A549 (cell line): ENCODE results near the gene SELENOV. TPM values are rescaled to one million over a fixed set of nuclear protein-coding genes. Genes with fewer than 3 reads are reported as not detected.
A peak's percentile ranks its signal among the peaks of the same experiment; 100 is the strongest.

ENCODE experiments used
- ATAC-seq, 2 experiments: fragments of 200-7000 bp in 1 of 2; fragments of >200 bp in 1 of 2; cut with Nextera tagmentation in 1 of 2; cut with Tn5 transposase in 1 of 2; 3 replicates each; pipeline versions ENCODE4 v1.8.0 to v1.9.1; 2018 to 2020; ENCODE audit warnings: mild to moderate bottlenecking in 1 of 2, moderate library complexity in 1 of 2
- CTCF ChIA-PET: fragments of 300-600 bp; sonication (Branson Sonifier 250); formaldehyde crosslinking; extraction: SDS; loops from one replicate; lab custom pipeline; 2021; ENCODE audit warnings: antibody characterized with exemption, inconsistent platforms; lab: Yijun Ruan, JAX
- POLR2A ChIA-PET: fragments of 350-600 bp; formaldehyde crosslinking; extraction: SDS; loops from one replicate; lab custom pipeline; 2021; ENCODE audit warnings: antibody characterized with exemption, inconsistent platforms; lab: Yijun Ruan, JAX
- DNase-seq, 2 experiments: peaks; one replicate each; pipeline versions ENCODE4 v3.0.0 to v3.0.0-alpha.2; 2011 to 2016; ENCODE audit warnings: low read depth in 1 of 2, low spot score in 1 of 2
- FAIRE-seq: peaks from 2 replicates; lab custom pipeline; 2011; peaks lifted over from hg19 to GRCh38; lab: Jason Lieb, UNC
- H3K27ac ChIP-seq, 2 experiments: fragments of >200 bp; sonication (Bioruptor Twin); formaldehyde crosslinking; 3 replicates each; pipeline ENCODE4 v1.5.1; 2016 to 2017
- H3K4me1 ChIP-seq: fragments of >200 bp; sonication (Bioruptor Twin); formaldehyde crosslinking; 3 replicates; pipeline ENCODE4 v1.6.1; 2016
- H3K4me2 ChIP-seq: fragments of >200 bp; sonication (Bioruptor Twin); formaldehyde crosslinking; 3 replicates; pipeline ENCODE4 v1.6.1; 2016
- H3K4me3 ChIP-seq: fragments of >200 bp; sonication (Bioruptor Twin); formaldehyde crosslinking; 3 replicates; pipeline ENCODE4 v1.5.1; 2016
- H3K9me3 ChIP-seq: fragments of >200 bp; sonication (Bioruptor Twin); formaldehyde crosslinking; 3 replicates; pipeline ENCODE4 v1.6.1; 2016
- CBX2 ChIP-seq: fragments of 200-600 bp; sonication (generic); IDR thresholded peaks from 2 replicates; pipeline ENCODE4 v1.6.1; 2016; ENCODE audit warnings: low read depth, mild to moderate bottlenecking, borderline replicate concordance
- ESRRA ChIP-seq: fragments of 150-350 bp; IDR thresholded peaks from 2 replicates; pipeline ENCODE4 v1.6.1; 2014; ENCODE audit warnings: mild to moderate bottlenecking, low read length, borderline replicate concordance
- FOSL2 ChIP-seq, 2 experiments: fragments of 450-650 bp in 1 of 2; fragments of >200 bp in 1 of 2; sonication (Bioruptor Twin) in 1 of 2; formaldehyde crosslinking; IDR thresholded peaks; 2 replicates each; pipeline versions ENCODE4 v1.5.0 to v1.6.1; 2016 to 2020; ENCODE audit warnings: mild to moderate bottlenecking in 1 of 2, moderate library complexity in 1 of 2
- HOXA7 ChIP-seq: fragments of 250-450 bp; sonication (Bioruptor Pico); IDR thresholded peaks from 2 replicates; pipeline ENCODE4 v1.5.0; 2020; ENCODE audit warnings: mild to moderate bottlenecking, moderate library complexity
- MAZ ChIP-seq: fragments of 150-350 bp; IDR thresholded peaks from 2 replicates; pipeline ENCODE4 v1.6.1; 2014; ENCODE audit warnings: antibody characterized with exemption, low read depth, low read length, borderline replicate concordance
- NFE2L2 ChIP-seq: fragments of 150-350 bp; conservative IDR thresholded peaks from 2 replicates; pipeline ENCODE4 v1.6.1; 2014; ENCODE audit warnings: low read length
- POLR2A ChIP-seq: IDR thresholded peaks from 2 replicates; pipeline ENCODE4 v1.6.1; 2012; ENCODE audit warnings: mild to moderate bottlenecking, low read length
- RARB ChIP-seq: fragments of 250-450 bp; sonication (Bioruptor Pico); IDR thresholded peaks from 2 replicates; pipeline ENCODE4 v1.8.0; 2021; ENCODE audit warnings: mild to moderate bottlenecking, moderate library complexity
- RFX5 ChIP-seq: fragments of 450-650 bp; IDR thresholded peaks from 2 replicates; pipeline ENCODE4 v1.7.1; 2014; ENCODE audit warnings: antibody characterized with exemption, mild to moderate bottlenecking, moderate library complexity
- SREBF2 ChIP-seq: fragments of 450-650 bp; IDR thresholded peaks from 2 replicates; pipeline ENCODE4 v1.6.1; 2014; ENCODE audit warnings: mild to moderate bottlenecking, moderate library complexity
- WGBS: methylation state at CpG from one replicate; pipeline ENCODE4 v1.1.6; 2017; ENCODE audit errors: missing lambda C conversion rate; 5-methylcytosine and 5-hydroxymethylcytosine counted together
- polyA plus RNA-seq, 4 experiments: library from polyadenylated mRNA; depleted of rRNA in 3 of 4; stranded (reverse); fragments of >200 nt; fragmentation: RNase III in 1 of 4; extraction: RNeasy Plus Mini Kit Qiagen cat#74134 plus additional on column Dnase treatment in 1 of 4; gene quantifications; 2 replicates in 3 of 4; 3 replicates in 1 of 4; pipeline ENCODE4 v1.2.3, GENCODE V29; 2011 to 2017
- TF ChIP-seq, protein P1 (sequence below): fragments of 200-600 bp; sonication (generic); IDR thresholded peaks from 2 replicates; pipeline ENCODE4 v1.6.1; 2016; ENCODE audit warnings: antibody characterized with exemption, mild to moderate bottlenecking, moderate library complexity
- TF ChIP-seq, protein P2 (sequence below): fragments of 250-450 bp; sonication (Bioruptor Pico); IDR thresholded peaks from 2 replicates; pipeline ENCODE4 v1.5.0; 2020; ENCODE audit warnings: low read depth, mild to moderate bottlenecking, moderate library complexity
- TF ChIP-seq, protein P3 (sequence below): IDR thresholded peaks from 2 replicates; pipeline ENCODE4 v1.6.1; 2012

The SELENOV gene
- polyA plus RNA-seq, 2 of the 4 experiments (the other 2 are of a cell fraction), result not detected

DNA sequence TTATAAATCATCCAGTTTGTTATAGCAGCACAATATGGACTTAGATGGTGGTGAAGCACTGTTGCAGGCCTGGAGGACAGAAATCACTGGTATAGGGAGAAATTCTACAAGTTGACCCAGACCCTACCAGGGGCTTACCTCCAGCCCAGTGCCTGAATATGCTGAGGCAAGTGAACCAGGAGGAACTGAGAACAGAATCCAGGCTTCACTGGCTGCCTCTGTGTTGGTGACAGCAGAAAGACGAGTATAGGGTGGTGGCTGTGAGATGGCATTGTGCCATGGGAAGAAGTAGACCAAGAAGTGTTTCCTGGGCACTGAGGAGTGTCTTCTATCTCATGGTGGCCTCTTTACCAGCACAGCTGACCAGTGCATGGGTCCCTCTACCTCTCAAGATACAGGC lies 40.9 kb downstream of the SELENOV start:
- 16% methylated on average over 1 of the region's 1 CpG for WGBS
- ChIA-PET POLR2A (no interaction called here), CTCF (interaction anchor here (1.0 to 25.5 kb wide), 3 partner anchors 10 to 119 kb away, joined by 4 to 585 read pairs (median 17); partner anchors contain the start of gene EID2B)
- ATAC-seq (no peak), DNase-seq (no peak), FAIRE-seq (no peak)
- H3K4me1 ChIP-seq, result no peaks in the 10 kb centered on the region
- H3K4me2 ChIP-seq, result no peak overlapping the region
- H3K27ac ChIP-seq, result no peak overlapping the region
- H3K9me3 ChIP-seq, result no peaks in the 10 kb centered on the region
- TF ChIP-seq CBX2, result no peak
- H3K4me3 ChIP-seq, result no peak overlapping the region

DNA sequence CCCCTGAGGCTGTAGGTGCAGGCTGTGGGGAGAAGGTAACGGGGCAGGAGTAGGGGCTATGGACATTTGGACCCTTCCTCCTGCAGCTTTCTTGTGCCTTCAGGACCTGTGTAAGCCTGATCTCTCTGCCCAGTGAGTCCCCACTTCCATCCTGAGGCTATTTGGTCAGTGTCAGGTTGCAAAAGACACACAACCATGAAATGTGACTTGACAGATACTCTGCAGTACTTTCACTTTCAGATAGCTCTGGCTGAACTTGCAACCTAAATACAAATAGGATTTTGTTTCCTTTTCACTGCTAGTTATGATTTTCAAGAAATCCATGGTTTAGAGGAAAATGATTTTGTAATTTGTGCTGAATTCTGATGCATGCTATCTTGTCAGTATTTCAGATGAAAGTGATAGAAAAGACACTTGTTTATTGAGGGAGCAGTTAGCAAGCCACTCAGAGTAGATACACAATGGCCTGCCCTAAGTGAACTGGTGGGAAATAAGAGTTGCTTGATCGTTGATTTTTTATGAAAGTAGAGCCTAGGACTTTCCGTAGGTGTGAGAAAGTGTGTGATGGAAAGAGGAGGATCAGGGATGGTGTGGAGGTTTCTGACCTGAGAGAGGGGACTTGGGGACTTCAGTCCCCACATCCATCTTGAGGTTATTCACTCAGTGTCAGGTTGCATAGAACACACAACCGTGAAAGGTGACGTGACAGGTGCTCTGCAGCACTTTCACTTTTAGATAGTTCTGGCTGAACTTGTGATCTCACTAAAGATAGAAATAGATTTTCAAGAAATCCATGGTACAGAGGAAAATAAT lies 43.1 kb downstream of the SELENOV start:
- Histone ChIP-seq H3K4me1 (no peaks in the 10 kb centered on the region), H3K27ac (no peak overlapping the region), H3K9me3 (no peaks in the 10 kb centered on the region), H3K4me2 (peak overlapping the region; percentile 20; the same call in 2 of the 3 replicates), H3K4me3 (no peak overlapping the region)
- CTCF ChIA-PET, result interaction anchor here (25.5 kb wide), 1 partner anchor 117 kb away, joined by 585 read pairs; no protein-coding TSS in a partner anchor
- TF ChIP-seq, protein P1, sequence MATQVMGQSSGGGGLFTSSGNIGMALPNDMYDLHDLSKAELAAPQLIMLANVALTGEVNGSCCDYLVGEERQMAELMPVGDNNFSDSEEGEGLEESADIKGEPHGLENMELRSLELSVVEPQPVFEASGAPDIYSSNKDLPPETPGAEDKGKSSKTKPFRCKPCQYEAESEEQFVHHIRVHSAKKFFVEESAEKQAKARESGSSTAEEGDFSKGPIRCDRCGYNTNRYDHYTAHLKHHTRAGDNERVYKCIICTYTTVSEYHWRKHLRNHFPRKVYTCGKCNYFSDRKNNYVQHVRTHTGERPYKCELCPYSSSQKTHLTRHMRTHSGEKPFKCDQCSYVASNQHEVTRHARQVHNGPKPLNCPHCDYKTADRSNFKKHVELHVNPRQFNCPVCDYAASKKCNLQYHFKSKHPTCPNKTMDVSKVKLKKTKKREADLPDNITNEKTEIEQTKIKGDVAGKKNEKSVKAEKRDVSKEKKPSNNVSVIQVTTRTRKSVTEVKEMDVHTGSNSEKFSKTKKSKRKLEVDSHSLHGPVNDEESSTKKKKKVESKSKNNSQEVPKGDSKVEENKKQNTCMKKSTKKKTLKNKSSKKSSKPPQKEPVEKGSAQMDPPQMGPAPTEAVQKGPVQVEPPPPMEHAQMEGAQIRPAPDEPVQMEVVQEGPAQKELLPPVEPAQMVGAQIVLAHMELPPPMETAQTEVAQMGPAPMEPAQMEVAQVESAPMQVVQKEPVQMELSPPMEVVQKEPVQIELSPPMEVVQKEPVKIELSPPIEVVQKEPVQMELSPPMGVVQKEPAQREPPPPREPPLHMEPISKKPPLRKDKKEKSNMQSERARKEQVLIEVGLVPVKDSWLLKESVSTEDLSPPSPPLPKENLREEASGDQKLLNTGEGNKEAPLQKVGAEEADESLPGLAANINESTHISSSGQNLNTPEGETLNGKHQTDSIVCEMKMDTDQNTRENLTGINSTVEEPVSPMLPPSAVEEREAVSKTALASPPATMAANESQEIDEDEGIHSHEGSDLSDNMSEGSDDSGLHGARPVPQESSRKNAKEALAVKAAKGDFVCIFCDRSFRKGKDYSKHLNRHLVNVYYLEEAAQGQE, result no peak
- TF ChIP-seq RFX5 (no peak), HOXA7 (CRISPR knock-in tag) (no peak), MAZ (no peak), SREBF2 (no peak), ESRRA (no peak)
- TF ChIP-seq, protein P2, sequence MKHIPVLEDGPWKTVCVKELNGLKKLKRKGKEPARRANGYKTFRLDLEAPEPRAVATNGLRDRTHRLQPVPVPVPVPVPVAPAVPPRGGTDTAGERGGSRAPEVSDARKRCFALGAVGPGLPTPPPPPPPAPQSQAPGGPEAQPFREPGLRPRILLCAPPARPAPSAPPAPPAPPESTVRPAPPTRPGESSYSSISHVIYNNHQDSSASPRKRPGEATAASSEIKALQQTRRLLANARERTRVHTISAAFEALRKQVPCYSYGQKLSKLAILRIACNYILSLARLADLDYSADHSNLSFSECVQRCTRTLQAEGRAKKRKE, result no peak
- FAIRE-seq (peak; percentile 94), ATAC-seq (peak in 1 of 2 experiments; percentile 52; a peak in 3 of 6 replicates), DNase-seq (no peak)
- POLR2A ChIA-PET, result no interaction called here
- WGBS, result 56% methylated on average over 5 of the region's 5 CpGs

DNA sequence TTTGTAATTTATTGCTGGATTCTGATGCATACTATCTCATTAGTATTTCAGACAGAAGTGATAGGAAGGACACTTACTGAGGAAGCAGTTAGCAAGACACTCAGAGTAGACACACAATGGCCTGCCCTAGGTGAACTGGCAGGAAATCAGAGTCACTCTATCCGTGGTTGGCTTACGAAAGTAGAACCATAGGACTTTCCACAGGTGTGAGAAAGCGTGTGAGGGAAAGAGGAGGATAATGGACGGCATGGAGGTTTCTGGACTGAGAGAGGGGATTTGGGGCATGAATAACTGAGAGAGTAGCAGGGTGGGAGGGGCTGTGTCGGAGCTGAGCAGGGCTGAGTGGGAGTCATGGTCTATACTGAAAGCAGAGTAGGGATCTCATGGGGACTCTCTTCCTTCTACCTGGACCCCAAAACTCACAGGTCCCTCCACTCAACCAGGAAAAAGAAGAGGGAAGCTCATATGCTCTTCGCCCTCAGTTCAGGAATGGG lies 43.7 kb downstream of the SELENOV start:
- no peak overlapping the region for H3K4me2 ChIP-seq
- no peak for FAIRE-seq
- ChIA-PET POLR2A (no interaction called here), CTCF (interaction anchor here (1.3 to 25.5 kb wide), 5 partner anchors 6 to 116 kb away, joined by 3 to 585 read pairs (median 4); no protein-coding TSS in a partner anchor)
- no peak overlapping the region for H3K4me3 ChIP-seq
- no peak for ATAC-seq
- TF ChIP-seq, protein P3, sequence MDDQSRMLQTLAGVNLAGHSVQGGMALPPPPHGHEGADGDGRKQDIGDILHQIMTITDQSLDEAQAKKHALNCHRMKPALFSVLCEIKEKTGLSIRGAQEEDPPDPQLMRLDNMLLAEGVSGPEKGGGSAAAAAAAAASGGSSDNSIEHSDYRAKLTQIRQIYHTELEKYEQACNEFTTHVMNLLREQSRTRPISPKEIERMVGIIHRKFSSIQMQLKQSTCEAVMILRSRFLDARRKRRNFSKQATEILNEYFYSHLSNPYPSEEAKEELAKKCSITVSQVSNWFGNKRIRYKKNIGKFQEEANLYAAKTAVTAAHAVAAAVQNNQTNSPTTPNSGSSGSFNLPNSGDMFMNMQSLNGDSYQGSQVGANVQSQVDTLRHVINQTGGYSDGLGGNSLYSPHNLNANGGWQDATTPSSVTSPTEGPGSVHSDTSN, result no peak
- no peak for TF ChIP-seq SREBF2
- no peak for TF ChIP-seq RARB (CRISPR knock-in tag)
- no peak for TF ChIP-seq NFE2L2
- TF ChIP-seq FOSL2 (IDR thresholded peaks at IDR 0.05), result no peak
- TF ChIP-seq FOSL2 (CRISPR knock-in tag; IDR thresholded peaks at IDR 0.05), result no peak
- TF ChIP-seq POLR2A, result no peak
- TF ChIP-seq, protein P1, result no peak
- no peaks in the 10 kb centered on the region for H3K4me1 ChIP-seq
- 64% methylated on average over 6 of the region's 6 CpGs for WGBS
- no peak for DNase-seq
- no peak overlapping the region for H3K27ac ChIP-seq
- H3K9me3 ChIP-seq, result no peaks in the 10 kb centered on the region
